Spleen (tissue), 3 donors: ENCODE results near the gene DRAP1.

Experiments
- POLR2A ChIP-seq, 3 donors: fragments of 450-650 bp; IDR thresholded peaks; one replicate each; pipeline ENCODE4 v1.5.1; 2017; ENCODE audit warnings: antibody characterized with exemption in 3 of 3, mild to moderate bottlenecking in 1 of 3
- POLR2AphosphoS5 ChIP-seq, 3 donors: sonication (generic); formaldehyde crosslinking; IDR thresholded peaks; one replicate each; pipeline ENCODE4 v1.5.1; 2017; ENCODE audit warnings: antibody characterized with exemption in 3 of 3

GRCh38 chr11:65919141-65919572 lies at the start of gene DRAP1:
- TF ChIP-seq POLR2AphosphoS5 (IDR thresholded peaks at IDR 0.05) (peak; percentile 84 to 91 (median 87)), POLR2A (IDR thresholded peaks at IDR 0.05) (peak in 1 of 3 donors; percentile 82)
